CD4-positive, CD25-positive, alpha-beta regulatory T cell (primary cell): ENCODE results near the gene SPOCK2. TPM values are rescaled to one million over a fixed set of nuclear protein-coding genes. Genes with fewer than 3 reads are reported as not detected.

ENCODE experiments used
- ATAC-seq, 2 donors: fragments of 150-1000 bp; cut with Tn5 transposase; one replicate each; pipeline ENCODE4 v1.10.0; 2021; ENCODE audit warnings: low read depth in 2 of 2, moderate number of reproducible peaks in 2 of 2, moderate library complexity in 1 of 2
- DNase-seq, 3 donors: peaks; one replicate each; pipeline versions ENCODE4 v3.0.0 to v3.0.0-alpha.2; 2012 to 2022; ENCODE audit warnings: mixed read lengths in 1 of 3
- H3K27ac ChIP-seq: one replicate; pipeline ENCODE4 v1.7.0; 2013; ENCODE audit warnings: mild to moderate bottlenecking, low read length; ENCODE audit not compliant: insufficient read depth, poor library complexity, severe bottlenecking
- H3K27me3 ChIP-seq: one replicate; pipeline ENCODE4 v1.7.0; 2013; ENCODE audit warnings: low read length; ENCODE audit not compliant: control insufficient read depth, insufficient read depth
- H3K36me3 ChIP-seq: one replicate; pipeline ENCODE4 v1.7.0; 2013; ENCODE audit warnings: mild to moderate bottlenecking, low read length, moderate library complexity; ENCODE audit not compliant: control insufficient read depth, insufficient read depth
- H3K4me1 ChIP-seq: 2 replicates; pipeline ENCODE4 v1.7.0; 2013; ENCODE audit warnings: mild to moderate bottlenecking, low read length; ENCODE audit not compliant: insufficient read depth, control insufficient read depth, poor library complexity, severe bottlenecking
- H3K4me3 ChIP-seq: one replicate; pipeline ENCODE4 v1.7.0; 2013; ENCODE audit warnings: low read depth, mild to moderate bottlenecking, low read length, moderate library complexity
- H3K9me3 ChIP-seq, 2 experiments: 1 replicate in 1 of 2; 2 replicates in 1 of 2; pipeline ENCODE4 v1.7.0; 2013; ENCODE audit warnings: low read length in 2 of 2, mild to moderate bottlenecking in 1 of 2, moderate library complexity in 1 of 2; ENCODE audit not compliant: control insufficient read depth in 2 of 2
- H3K27ac Mint-ChIP-seq, 3 donors: one replicate each; pipeline ENCODE4 v1.8.0; 2020 to 2022; ENCODE audit warnings: mild to moderate bottlenecking in 3 of 3, mixed read lengths in 3 of 3, moderate library complexity in 2 of 3
- H3K27me3 Mint-ChIP-seq: one replicate; pipeline ENCODE4 v1.8.0; 2022; ENCODE audit warnings: mild to moderate bottlenecking, mixed read lengths
- H3K36me3 Mint-ChIP-seq: one replicate; pipeline ENCODE4 v1.8.0; 2020; ENCODE audit warnings: mixed read lengths
- H3K4me1 Mint-ChIP-seq, 4 donors: one replicate each; pipeline ENCODE4 v1.8.0; 2020 to 2022; ENCODE audit warnings: mixed read lengths in 4 of 4, mild to moderate bottlenecking in 1 of 4
- H3K4me3 Mint-ChIP-seq, 4 donors: one replicate each; pipeline ENCODE4 v1.8.0; 2020 to 2022; ENCODE audit warnings: mild to moderate bottlenecking in 4 of 4, mixed read lengths in 4 of 4, moderate library complexity in 3 of 4
- H3K9me3 Mint-ChIP-seq, 7 donors: one replicate each; pipeline ENCODE4 v1.8.0; 2020 to 2022; ENCODE audit warnings: mixed read lengths in 7 of 7, mild to moderate bottlenecking in 3 of 7, moderate library complexity in 2 of 7
- polyA plus RNA-seq, 4 donors: library from polyadenylated mRNA; unstranded; fragments of 300-500 nt; fragmentation: Illumina TruSeq; gene quantifications; one replicate each; pipeline ENCODE4 v1.2.3, GENCODE V29; 2021
- total RNA-seq: library from RNA; stranded (reverse); gene quantifications from one replicate; pipeline ENCODE4 v1.2.3, GENCODE V29; 2022

Gene SPOCK2
- total and polyA plus RNA-seq, 5 donors from 2014 or later = 221 to 683 (median 276) TPM

GRCh38 chr10:72066318-72067284, 21.8 kb downstream of the SPOCK2 start:
- peak overlapping the region; percentile 14 for H3K27ac ChIP-seq
- Mint-ChIP-seq H3K4me3 (peak overlapping the region in 1 of 4 donors; percentile 51), H3K27me3 (no peaks in the 10 kb centered on the region), H3K9me3 (no peaks in the 10 kb centered on the region), H3K36me3 (peaks cover 41% of the 10 kb centered on the region), H3K4me1 (peaks cover 0 to 34% (median 12%) of the 10 kb centered on the region in 4 donors), H3K27ac (peak overlapping the region in 2 of 3 donors; percentile 41 to 52)
- no peak for DNase-seq
- no peak overlapping the region for H3K4me3 ChIP-seq
- peaks cover 89% of the 10 kb centered on the region for H3K36me3 ChIP-seq
- H3K4me1 ChIP-seq = peaks cover 4% of the 10 kb centered on the region
- H3K27me3 ChIP-seq = no peaks in the 10 kb centered on the region
- no peak for ATAC-seq
- H3K9me3 ChIP-seq = no peaks in the 10 kb centered on the region

GRCh38 chr10:72065439-72066025, 22.8 kb downstream of the SPOCK2 start:
- Mint-ChIP-seq H3K4me1 (peaks cover 0 to 31% (median 13%) of the 10 kb centered on the region in 4 donors), H3K4me3 (no peak overlapping the region), H3K27ac (peak overlapping the region; percentile 46 to 74 (median 64)), H3K27me3 (no peaks in the 10 kb centered on the region), H3K9me3 (no peaks in the 10 kb centered on the region), H3K36me3 (peaks cover 34% of the 10 kb centered on the region)
- Histone ChIP-seq H3K9me3 (no peaks in the 10 kb centered on the region), H3K4me3 (no peak overlapping the region), H3K36me3 (peaks cover 78% of the 10 kb centered on the region), H3K27ac (no peak overlapping the region), H3K4me1 (peaks cover 4% of the 10 kb centered on the region), H3K27me3 (no peaks in the 10 kb centered on the region)
- no peak for ATAC-seq
- no peak for DNase-seq

- Mint-ChIP-seq H3K36me3 (peaks cover 25% of the 10 kb centered on the region), H3K27me3 (peaks cover 6% of the 10 kb centered on the region), H3K4me3 (peak overlapping the region in 2 of 4 donors; percentile 5 to 50), H3K9me3 (peaks cover 0 to 1% (median 0%) of the 10 kb centered on the region in 7 donors), H3K27ac (peak overlapping the region in 1 of 3 donors; percentile 64), H3K4me1 (peaks cover 3 to 38% (median 21%) of the 10 kb centered on the region in 4 donors)
- Histone ChIP-seq H3K9me3 (no peaks in the 10 kb centered on the region), H3K27me3 (no peaks in the 10 kb centered on the region), H3K4me1 (peaks cover 4% of the 10 kb centered on the region), H3K27ac (no peak overlapping the region), H3K36me3 (peaks cover 61% of the 10 kb centered on the region), H3K4me3 (no peak overlapping the region)
- ATAC-seq = no peak
- DNase-seq = no peak
Observed at GRCh38 chr10:72063703-72064391, 24.5 kb downstream of the SPOCK2 start.

- Histone ChIP-seq H3K4me1 (peaks cover 4% of the 10 kb centered on the region), H3K4me3 (no peak overlapping the region), H3K27ac (no peak overlapping the region), H3K36me3 (peaks cover 53% of the 10 kb centered on the region), H3K9me3 (no peaks in the 10 kb centered on the region), H3K27me3 (no peaks in the 10 kb centered on the region)
- H3K9me3 Mint-ChIP-seq = peaks cover 0 to 1% (median 0%) of the 10 kb centered on the region in 7 donors
- DNase-seq = no peak
- H3K36me3 Mint-ChIP-seq = peaks cover 25% of the 10 kb centered on the region
- peak overlapping the region in 1 of 3 donors; percentile 83 for H3K27ac Mint-ChIP-seq
- H3K4me3 Mint-ChIP-seq = peak overlapping the region in 2 of 4 donors; percentile 50 to 73
- H3K4me1 Mint-ChIP-seq = peaks cover 7 to 42% (median 24%) of the 10 kb centered on the region in 4 donors
- no peak for ATAC-seq
- peaks cover 7% of the 10 kb centered on the region for H3K27me3 Mint-ChIP-seq
Observed at GRCh38 chr10:72062832-72063702, 25.3 kb downstream of the SPOCK2 start.

- no peak for ATAC-seq
- Histone ChIP-seq H3K4me1 (peaks cover 4% of the 10 kb centered on the region), H3K9me3 (no peaks in the 10 kb centered on the region), H3K27me3 (no peaks in the 10 kb centered on the region), H3K36me3 (peaks cover 47% of the 10 kb centered on the region), H3K27ac (no peak overlapping the region), H3K4me3 (no peak overlapping the region)
- H3K27me3 Mint-ChIP-seq = peaks cover 7% of the 10 kb centered on the region
- peak overlapping the region in 3 of 4 donors; percentile 26 to 73 (median 59) for H3K4me3 Mint-ChIP-seq
- H3K4me1 Mint-ChIP-seq = peaks cover 7 to 45% (median 26%) of the 10 kb centered on the region in 4 donors
- peaks cover 25% of the 10 kb centered on the region for H3K36me3 Mint-ChIP-seq
- DNase-seq = no peak
- H3K9me3 Mint-ChIP-seq = peaks cover 0 to 1% (median 0%) of the 10 kb centered on the region in 7 donors
- peak overlapping the region in 2 of 3 donors; percentile 83 for H3K27ac Mint-ChIP-seq
Observed at GRCh38 chr10:72062382-72062781, 26.0 kb downstream of the SPOCK2 start.

GRCh38 chr10:72061930-72062329, 26.4 kb downstream of the SPOCK2 start:
- peaks cover 21% of the 10 kb centered on the region for H3K36me3 Mint-ChIP-seq
- Histone ChIP-seq H3K9me3 (no peaks in the 10 kb centered on the region), H3K27me3 (no peaks in the 10 kb centered on the region), H3K4me3 (no peak overlapping the region), H3K27ac (peak overlapping the region; percentile 49), H3K4me1 (peaks cover 4% of the 10 kb centered on the region), H3K36me3 (peaks cover 42% of the 10 kb centered on the region)
- peak overlapping the region; percentile 38 to 83 (median 83) for H3K27ac Mint-ChIP-seq
- H3K4me1 Mint-ChIP-seq = peaks cover 7 to 48% (median 26%) of the 10 kb centered on the region in 4 donors
- ATAC-seq (no peak), DNase-seq (no peak)
- H3K4me3 Mint-ChIP-seq = peak overlapping the region in 1 of 4 donors; percentile 26
- peaks cover 0 to 1% (median 0%) of the 10 kb centered on the region in 7 donors for H3K9me3 Mint-ChIP-seq
- peaks cover 7% of the 10 kb centered on the region for H3K27me3 Mint-ChIP-seq
